GM18499 (cell line): ENCODE results near the gene MORC2.

Source experiments
- ATAC-seq: cut with Tn5 transposase; IDR thresholded peaks from one replicate; pipeline ENCODE4 v1.9.1; 2021; ENCODE audit warnings: moderate number of reproducible peaks; ENCODE audit not compliant: insufficient read depth, unreplicated experiment

Gene MORC2

GRCh38 chr22:30876915-30877553 lies 91.5 kb downstream of the MORC2 start:
- ATAC-seq, result no peak

- no peak for ATAC-seq
Measured at GRCh38 chr22:30876221-30876751, 92.3 kb downstream of the MORC2 start.

GRCh38 chr22:30875481-30876215 lies 92.9 kb downstream of the MORC2 start:
- ATAC-seq, result no peak
